Esophagus squamous epithelium (tissue), 5 donors: ENCODE results near the gene DUSP12. TPM values are rescaled to one million over a fixed set of nuclear protein-coding genes. Genes with fewer than 3 reads are reported as not detected.
"Not testable (repeated sequence)": the region's sequence is repeated elsewhere in the genome, so short reads cannot be mapped to it uniquely, and the experiment has no call there.

Experiments
- DNase-seq: peaks from one replicate; lab custom pipeline; 2025; lab: John Stamatoyannopoulos, UW
- H3K27ac ChIP-seq, 4 donors: fragments of 200-600 bp; sonication (generic); one replicate each; pipeline ENCODE4 v1.5.1; 2016 to 2019; ENCODE audit warnings: mild to moderate bottlenecking in 1 of 4
- H3K27me3 ChIP-seq, 4 donors: fragments of 200-600 bp; sonication (generic); 1 replicate in 3 of 4; 2 replicates in 1 of 4; pipeline versions ENCODE4 v1.5.1 to v1.6.0; 2017 to 2021; ENCODE audit warnings: antibody characterized with exemption in 1 of 4
- H3K36me3 ChIP-seq, 3 donors: fragments of 200-600 bp; sonication (generic); one replicate each; pipeline ENCODE4 v1.5.1; 2016 to 2019
- H3K4me1 ChIP-seq, 3 donors: fragments of 200-600 bp; sonication (generic); one replicate each; pipeline ENCODE4 v1.5.1; 2017 to 2019
- H3K4me3 ChIP-seq, 4 donors: fragments of 200-600 bp; sonication (generic); 1 replicate in 3 of 4; 2 replicates in 1 of 4; pipeline ENCODE4 v1.5.1; 2016 to 2019; ENCODE audit warnings: mild to moderate bottlenecking in 2 of 4, moderate library complexity in 1 of 4
- H3K9me3 ChIP-seq, 3 donors: fragments of 200-600 bp; sonication (generic); one replicate each; pipeline ENCODE4 v1.5.1; 2016 to 2019
- POLR2A ChIP-seq, 4 donors: fragments of 450-650 bp; IDR thresholded peaks; one replicate each; pipeline ENCODE4 v1.6.1; 2017; ENCODE audit warnings: antibody characterized with exemption in 4 of 4, mild to moderate bottlenecking in 4 of 4, moderate library complexity in 3 of 4
- WGBS, 2 donors: methylation state at CpG; one replicate each; pipeline ENCODE4 v1.1.5; 2018; 5-methylcytosine and 5-hydroxymethylcytosine counted together
- intact Hi-C: fragments of 100-400 bp; cut with DNase I; formaldehyde crosslinking; loops from one replicate; pipeline ENCODE4 v1.15.0; 2022
- total RNA-seq, 4 donors: library from RNA; depleted of rRNA; stranded (reverse); fragments of >200 nt; gene quantifications; one replicate each; pipeline ENCODE4 v1.1.0, GENCODE V29; 2016
- TF ChIP-seq, protein P1 (sequence below), 6 experiments: fragments of 450-650 bp in 4 of 6; fragments of 200-600 bp in 2 of 6; sonication (generic) in 2 of 6; IDR thresholded peaks; one replicate each; pipeline ENCODE4 v1.5.1; 2016 to 2019; ENCODE audit warnings: antibody characterized with exemption in 6 of 6, mild to moderate bottlenecking in 4 of 6, moderate library complexity in 4 of 6
- donor health status: DM: yes; HTN: yes; CAD: no.

The DUSP12 gene
- total RNA-seq, 4 donors from 2014 or later = 6.0 to 24.0 (median 15.1) TPM

DNA sequence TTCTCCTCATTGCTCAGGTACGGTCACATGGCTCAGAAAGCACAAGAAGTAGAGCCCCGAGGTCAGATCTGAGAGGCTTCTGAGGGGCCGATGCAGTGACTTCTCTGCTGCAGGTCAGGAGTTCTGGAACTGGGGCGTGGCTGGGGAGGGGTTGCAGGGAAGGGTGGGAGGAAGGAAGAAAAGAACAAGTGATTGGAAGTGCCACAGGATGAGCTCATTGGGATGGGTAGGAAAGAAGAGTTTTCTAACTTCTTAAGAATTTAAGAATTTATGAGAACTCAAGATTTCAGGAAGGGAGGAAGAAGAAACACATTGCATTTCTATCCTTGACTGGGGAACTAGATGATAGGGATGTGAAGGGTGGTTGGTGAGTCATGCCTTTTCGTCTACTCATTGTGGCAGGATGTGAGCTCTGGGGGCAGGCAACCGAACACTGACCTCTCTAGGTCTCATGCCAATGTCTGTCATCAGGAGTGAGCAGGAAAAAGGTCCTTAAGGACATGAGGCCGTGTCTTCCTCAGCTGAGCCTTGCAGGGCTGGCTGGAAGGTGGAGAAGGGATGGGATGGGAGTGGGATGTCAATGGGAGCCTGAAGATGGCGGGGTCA is 27.7 kb upstream of the DUSP12 start:
- intact Hi-C loops = no loop called here
- no peak overlapping the region for H3K27ac ChIP-seq
- H3K9me3 ChIP-seq = no peaks in the 10 kb centered on the region
- WGBS, 2 donors = 48 to 54% methylated on average over 8 of the region's 8 CpGs
- DNase-seq = no peak
- TF ChIP-seq POLR2A (IDR thresholded peaks at IDR 0.05) = no peak
- TF ChIP-seq, protein P1, sequence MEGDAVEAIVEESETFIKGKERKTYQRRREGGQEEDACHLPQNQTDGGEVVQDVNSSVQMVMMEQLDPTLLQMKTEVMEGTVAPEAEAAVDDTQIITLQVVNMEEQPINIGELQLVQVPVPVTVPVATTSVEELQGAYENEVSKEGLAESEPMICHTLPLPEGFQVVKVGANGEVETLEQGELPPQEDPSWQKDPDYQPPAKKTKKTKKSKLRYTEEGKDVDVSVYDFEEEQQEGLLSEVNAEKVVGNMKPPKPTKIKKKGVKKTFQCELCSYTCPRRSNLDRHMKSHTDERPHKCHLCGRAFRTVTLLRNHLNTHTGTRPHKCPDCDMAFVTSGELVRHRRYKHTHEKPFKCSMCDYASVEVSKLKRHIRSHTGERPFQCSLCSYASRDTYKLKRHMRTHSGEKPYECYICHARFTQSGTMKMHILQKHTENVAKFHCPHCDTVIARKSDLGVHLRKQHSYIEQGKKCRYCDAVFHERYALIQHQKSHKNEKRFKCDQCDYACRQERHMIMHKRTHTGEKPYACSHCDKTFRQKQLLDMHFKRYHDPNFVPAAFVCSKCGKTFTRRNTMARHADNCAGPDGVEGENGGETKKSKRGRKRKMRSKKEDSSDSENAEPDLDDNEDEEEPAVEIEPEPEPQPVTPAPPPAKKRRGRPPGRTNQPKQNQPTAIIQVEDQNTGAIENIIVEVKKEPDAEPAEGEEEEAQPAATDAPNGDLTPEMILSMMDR (IDR thresholded peaks at IDR 0.05) = no peak
- H3K4me3 ChIP-seq = no peak overlapping the region
- H3K36me3 ChIP-seq = no peaks in the 10 kb centered on the region
- peaks cover 0 to 24% (median 0%) of the 10 kb centered on the region in 4 donors for H3K27me3 ChIP-seq
- H3K4me1 ChIP-seq = peaks cover 5 to 15% (median 5%) of the 10 kb centered on the region in 3 donors

DNA sequence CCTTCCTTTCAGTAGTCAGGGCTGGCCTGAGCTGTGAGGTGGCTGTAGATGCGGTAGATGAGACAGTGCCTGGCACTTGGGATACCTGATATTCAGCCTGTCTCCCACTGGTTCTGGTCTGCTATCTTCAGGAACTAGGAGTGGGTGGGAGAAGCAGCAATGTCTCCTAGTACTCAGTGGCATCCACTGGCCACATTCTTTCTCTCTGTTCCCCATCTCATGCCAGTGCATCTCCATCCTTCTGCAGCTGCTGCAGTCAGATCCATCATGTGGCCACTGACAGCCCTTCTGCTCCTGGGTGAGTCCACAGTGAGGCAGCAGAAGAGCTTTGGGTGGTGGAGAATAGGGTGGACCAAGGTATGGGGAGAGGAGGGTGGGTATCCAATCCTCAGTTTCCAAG is 27.2 kb upstream of the DUSP12 start:
- Histone ChIP-seq H3K27me3 (peaks cover 0 to 24% (median 0%) of the 10 kb centered on the region in 4 donors), H3K9me3 (no peaks in the 10 kb centered on the region), H3K27ac (no peak overlapping the region), H3K36me3 (no peaks in the 10 kb centered on the region), H3K4me3 (no peak overlapping the region), H3K4me1 (peaks cover 5 to 19% (median 5%) of the 10 kb centered on the region in 3 donors)
- no peak for TF ChIP-seq POLR2A (IDR thresholded peaks at IDR 0.05)
- TF ChIP-seq, protein P1 (IDR thresholded peaks at IDR 0.05) = no peak
- DNase-seq = no peak
- no CpG with 5 or more reads among the region's 1 CpG for WGBS, 2 donors
- intact Hi-C loops = no loop called here

DNA sequence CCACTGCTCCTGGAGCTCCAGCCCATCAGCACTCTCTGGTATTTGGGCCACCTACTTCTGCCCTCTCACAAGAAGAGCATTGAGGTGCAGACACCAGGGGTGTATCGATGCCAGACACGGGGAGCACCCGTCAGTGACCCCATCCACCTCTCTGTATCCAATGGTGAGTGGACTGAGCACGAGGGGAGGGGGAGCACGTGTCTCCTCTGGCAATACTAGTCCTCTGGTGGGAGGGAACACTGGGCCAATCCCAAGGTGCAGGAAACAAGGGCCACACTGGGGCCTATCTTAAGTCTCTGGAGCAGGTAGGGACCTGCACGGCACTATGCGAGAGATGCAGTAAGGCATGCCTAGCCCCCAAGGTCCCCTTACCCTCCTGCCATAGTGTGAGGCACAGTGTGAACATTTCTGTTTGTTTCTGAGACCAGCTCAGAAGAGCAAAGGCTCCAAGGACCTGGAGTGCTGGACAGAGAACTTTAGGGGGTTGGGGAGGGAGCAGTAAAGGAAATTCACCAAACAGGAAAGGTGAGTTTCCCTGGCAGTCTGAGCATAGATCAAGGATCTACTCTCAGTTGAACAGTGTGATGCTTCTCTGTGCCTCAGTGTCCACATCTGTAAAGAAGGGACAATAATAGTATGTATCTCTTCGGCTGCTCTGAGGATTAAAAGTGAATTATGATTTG is 26.0 kb upstream of the DUSP12 start:
- DNase-seq = no peak
- TF ChIP-seq, protein P1 (IDR thresholded peaks at IDR 0.05) = no peak
- no peak for TF ChIP-seq POLR2A (IDR thresholded peaks at IDR 0.05)
- peaks cover 5 to 25% (median 5%) of the 10 kb centered on the region in 3 donors for H3K4me1 ChIP-seq
- no peaks in the 10 kb centered on the region for H3K9me3 ChIP-seq
- intact Hi-C loops = no loop called here
- no peak overlapping the region for H3K27ac ChIP-seq
- peaks cover 0 to 24% (median 0%) of the 10 kb centered on the region in 4 donors for H3K27me3 ChIP-seq
- WGBS, 2 donors = 80 to 93% methylated on average over 1 to 3 of the region's 8 CpGs
- H3K36me3 ChIP-seq = no peaks in the 10 kb centered on the region
- H3K4me3 ChIP-seq = no peak overlapping the region

DNA sequence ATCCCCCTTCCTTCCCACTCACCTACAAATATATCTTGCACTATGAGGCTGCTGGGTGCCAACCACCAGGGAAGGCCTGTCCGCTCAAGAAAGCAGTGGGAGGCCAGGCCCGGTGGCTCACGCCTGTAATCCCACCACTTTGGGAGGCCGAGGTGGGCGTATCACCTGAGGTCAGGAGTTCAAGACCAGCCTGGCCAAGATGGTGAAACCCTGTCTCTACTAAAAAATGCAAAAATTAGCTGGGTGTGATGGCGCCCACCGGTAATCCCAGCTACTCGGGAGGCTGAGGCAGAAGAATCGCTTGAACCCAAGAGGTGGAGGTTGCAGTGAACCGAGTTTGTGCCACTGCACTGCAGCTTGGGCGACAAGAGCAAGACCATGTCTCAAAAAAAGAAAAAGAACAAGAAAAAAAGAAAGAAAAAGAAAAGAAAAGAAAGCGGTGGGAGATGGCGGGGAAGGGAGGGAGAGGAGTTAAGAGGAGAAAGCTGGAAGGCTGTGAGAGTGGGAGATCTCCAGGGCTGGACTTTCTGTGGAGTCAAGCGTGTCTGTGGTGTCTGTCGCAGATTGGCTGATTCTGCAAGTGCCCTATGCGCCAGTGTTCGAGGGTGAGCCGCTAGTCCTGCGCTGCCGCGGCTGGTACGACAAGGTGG is 24.2 kb upstream of the DUSP12 start:
- H3K9me3 ChIP-seq, DNase-seq, intact Hi-C loops, H3K36me3 ChIP-seq: not testable (repeated sequence)
- H3K4me3 ChIP-seq = peak overlapping the region; percentile 47 to 86 (median 68)
- WGBS, 2 donors = 51 to 53% methylated on average over 19 to 22 of the region's 22 CpGs
- H3K4me1 ChIP-seq = peaks cover 5 to 28% (median 5%) of the 10 kb centered on the region in 3 donors
- peak overlapping the region; percentile 74 to 87 (median 82) for H3K27ac ChIP-seq
- H3K27me3 ChIP-seq = peaks cover 0 to 24% (median 0%) of the 10 kb centered on the region in 4 donors

DNA sequence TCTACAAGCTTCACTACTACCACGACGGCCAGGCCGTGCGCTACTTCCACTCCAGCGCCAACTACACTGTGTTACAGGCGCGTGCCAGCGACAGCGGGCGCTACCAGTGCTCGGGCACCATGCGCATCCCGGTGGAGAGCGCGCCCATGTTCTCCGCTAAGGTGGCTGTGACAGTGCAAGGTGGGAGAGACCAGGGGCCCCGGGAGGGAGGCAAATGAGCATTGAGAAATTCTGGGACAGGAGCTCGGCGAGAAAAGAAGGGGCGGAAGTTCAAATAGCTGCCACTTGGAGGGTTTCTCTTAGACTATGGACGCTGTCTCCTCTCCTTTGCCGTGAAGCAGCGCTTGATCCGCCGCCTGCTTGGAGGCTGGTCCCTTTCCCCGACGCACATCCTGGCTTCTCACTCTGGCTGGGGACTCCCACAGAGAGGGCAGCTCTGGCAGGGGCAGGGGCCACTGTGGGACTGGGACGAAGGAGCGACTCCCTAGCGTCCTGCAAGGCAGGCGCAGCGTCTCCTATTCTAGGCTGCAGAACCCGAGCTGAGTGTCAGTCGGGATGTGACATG is 23.6 kb upstream of the DUSP12 start:
- Histone ChIP-seq H3K36me3 (no peaks in the 10 kb centered on the region), H3K27me3 (peaks cover 0 to 21% (median 0%) of the 10 kb centered on the region in 4 donors), H3K27ac (peak overlapping the region; percentile 74 to 87 (median 82)), H3K9me3 (no peaks in the 10 kb centered on the region), H3K4me1 (peaks cover 5 to 31% (median 5%) of the 10 kb centered on the region in 3 donors), H3K4me3 (peak overlapping the region; percentile 47 to 86 (median 68))
- intact Hi-C loops = no loop called here
- no peak for TF ChIP-seq POLR2A (IDR thresholded peaks at IDR 0.05)
- TF ChIP-seq, protein P1 (IDR thresholded peaks at IDR 0.05) = peak in 4 of 6 experiments; percentile 23 to 45 (median 28)
- 0 to 1% methylated on average over 11 to 17 of the region's 34 CpGs for WGBS, 2 donors
- no peak for DNase-seq
